Measurements from ENCODE around the gene RAB7A. TPM values are rescaled to one million over a fixed set of nuclear protein-coding genes. Genes with fewer than 3 reads are reported as not detected.

Gene RAB7A
- total and polyA plus RNA-seq, 2 of the 4 experiments (the other 2 are of a cell fraction), result 57.0 to 240 TPM

DNA sequence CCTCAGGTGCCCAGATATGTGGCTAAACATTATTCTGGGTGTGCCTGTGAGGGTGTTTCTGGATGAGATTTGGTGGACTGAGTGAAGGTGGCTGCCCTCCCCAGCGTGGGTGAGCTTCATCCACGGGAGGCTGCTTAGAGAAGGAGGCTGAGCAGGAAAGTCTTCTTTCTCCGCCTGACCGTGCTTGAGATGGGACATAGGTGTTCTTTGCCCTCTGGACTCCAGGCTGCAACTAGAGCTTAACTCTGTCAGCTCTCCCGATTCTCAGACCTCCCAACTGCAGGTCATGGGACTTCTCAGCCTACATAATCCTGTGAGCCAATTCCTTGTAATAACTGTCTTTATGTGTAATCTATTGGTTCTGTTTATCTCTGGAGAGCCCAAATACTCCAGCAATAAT lies 34.1 kb downstream of the RAB7A start:
- H3K9me1 ChIP-seq (ENCODE audit: insufficient read depth, low read length), result peaks cover 21% of the 10 kb centered on the region
- H3K36me3 ChIP-seq (ENCODE audit: control insufficient read depth, insufficient read depth, low read length), result peaks cover 4% of the 10 kb centered on the region; the same call in 1 of the 2 replicates
- no peak overlapping the region for H2BK15ac ChIP-seq (ENCODE audit: low read depth, low read length)
- no peaks in the 10 kb centered on the region for H3K27me3 ChIP-seq (ENCODE audit: control insufficient read depth, insufficient read depth, low read length)
- H3K4ac ChIP-seq (ENCODE audit: low read depth, low read length), result no peak overlapping the region
- H3K23ac ChIP-seq (ENCODE audit: low read depth, low read length), result no peak overlapping the region
- H2AK9ac ChIP-seq (replicated peaks; ENCODE audit: low read depth, low read length, poor library complexity), result no peak overlapping the region
- ATAC-seq (ENCODE audit: low read depth) (no peak), DNase-seq (no peak)
- H4K20me1 ChIP-seq (ENCODE audit: insufficient read depth, low read length), result peaks cover 88% of the 10 kb centered on the region
- no peak overlapping the region for H2AFZ ChIP-seq (replicated peaks; ENCODE audit: low read length, poor library complexity)
- POLR2A ChIA-PET (ENCODE audit: unreplicated experiment), result no interaction called here
- no CpG with 5 or more reads among the region's 5 CpGs for WGBS, 2 experiments (ENCODE audit: extremely low coverage in 2 of 2, insufficient read length in 1 of 2)
- H4K91ac ChIP-seq (ENCODE audit: insufficient read depth, low read depth, low read length), result no peak overlapping the region
- CTCF ChIA-PET, result no interaction called here
- no peak overlapping the region for H2BK120ac ChIP-seq (ENCODE audit: low read depth, low read length)
- in situ Hi-C loops (cut with MboI; ENCODE audit: low sequenced_read_pairs) (no loop called here), intact Hi-C loops (cut with micrococcal nuclease) (no loop called here), dilution Hi-C loops (cut with HindIII; ENCODE audit: low sequenced_read_pairs, unreplicated experiment) (no loop called here)
- H2AK5ac ChIP-seq (ENCODE audit: low read depth, low read length), result no peak overlapping the region
- H2BK20ac ChIP-seq (ENCODE audit: low read depth, low read length), result no peak overlapping the region
- H3K4me1 ChIP-seq (ENCODE audit: control insufficient read depth, insufficient read depth, low read length), result peaks cover 6% of the 10 kb centered on the region
- H4K8ac ChIP-seq (ENCODE audit: low read depth in 2 of 2, low read length in 2 of 2), result no peak overlapping the region
- H3K27ac ChIP-seq (ENCODE audit: insufficient read depth, low read length), result no peak overlapping the region
- H4K5ac ChIP-seq (ENCODE audit: low read depth, low read length), result no peak overlapping the region
- H3K56ac ChIP-seq (ENCODE audit: extremely low read depth, insufficient read depth, low read length), result no peak overlapping the region
- H3K9ac ChIP-seq (ENCODE audit: low read depth, low read length), result no peak overlapping the region
- no peak overlapping the region for H3K14ac ChIP-seq (replicated peaks; ENCODE audit: low read depth, low read length)
- no peak overlapping the region for H2BK5ac ChIP-seq (ENCODE audit: low read depth, low read length, poor library complexity, severe bottlenecking)
- H3K4me2 ChIP-seq (ENCODE audit: low read depth, low read length), result no peak overlapping the region
- BruUV-seq (replicated peaks), result no TSS peak
- TF ChIP-seq MXI1 (IDR thresholded peaks at IDR 0.05; ENCODE audit: borderline replicate concordance, low read depth, low read length) (no peak), POLR2A (IDR thresholded peaks at IDR 0.05; ENCODE audit: low read depth, low read length) (no peak; the same call in 1 of the 2 replicates), MAZ (IDR thresholded peaks at IDR 0.05; ENCODE audit: borderline replicate concordance, low read depth, low read length) (no peak), SMC3 (IDR thresholded peaks at IDR 0.05; ENCODE audit: low read depth, low read length) (no peak), BHLHE40 (IDR thresholded peaks at IDR 0.05; ENCODE audit: low read depth, low read length) (no peak), RAD21 (IDR thresholded peaks at IDR 0.05; ENCODE audit: low read length) (no peak), CEBPB (IDR thresholded peaks at IDR 0.05; ENCODE audit: low read depth, low read length) (no peak), RCOR1 (IDR thresholded peaks at IDR 0.05; ENCODE audit: insufficient replicate concordance, low read length) (no peak), NFE2L2 (IDR thresholded peaks at IDR 0.05; ENCODE audit: low read depth, low read length) (no peak), RFX5 (IDR thresholded peaks at IDR 0.05; ENCODE audit: low read depth, low read length) (no peak), USF2 (IDR thresholded peaks at IDR 0.05; ENCODE audit: low read depth, low read length) (no peak), FOS (IDR thresholded peaks at IDR 0.05; ENCODE audit: low read depth, low read length) (no peak), MAFK (IDR thresholded peaks at IDR 0.05; ENCODE audit: low read depth, low read length) (no peak)
- TF ChIP-seq, protein P1, sequence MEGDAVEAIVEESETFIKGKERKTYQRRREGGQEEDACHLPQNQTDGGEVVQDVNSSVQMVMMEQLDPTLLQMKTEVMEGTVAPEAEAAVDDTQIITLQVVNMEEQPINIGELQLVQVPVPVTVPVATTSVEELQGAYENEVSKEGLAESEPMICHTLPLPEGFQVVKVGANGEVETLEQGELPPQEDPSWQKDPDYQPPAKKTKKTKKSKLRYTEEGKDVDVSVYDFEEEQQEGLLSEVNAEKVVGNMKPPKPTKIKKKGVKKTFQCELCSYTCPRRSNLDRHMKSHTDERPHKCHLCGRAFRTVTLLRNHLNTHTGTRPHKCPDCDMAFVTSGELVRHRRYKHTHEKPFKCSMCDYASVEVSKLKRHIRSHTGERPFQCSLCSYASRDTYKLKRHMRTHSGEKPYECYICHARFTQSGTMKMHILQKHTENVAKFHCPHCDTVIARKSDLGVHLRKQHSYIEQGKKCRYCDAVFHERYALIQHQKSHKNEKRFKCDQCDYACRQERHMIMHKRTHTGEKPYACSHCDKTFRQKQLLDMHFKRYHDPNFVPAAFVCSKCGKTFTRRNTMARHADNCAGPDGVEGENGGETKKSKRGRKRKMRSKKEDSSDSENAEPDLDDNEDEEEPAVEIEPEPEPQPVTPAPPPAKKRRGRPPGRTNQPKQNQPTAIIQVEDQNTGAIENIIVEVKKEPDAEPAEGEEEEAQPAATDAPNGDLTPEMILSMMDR (conservative IDR thresholded peaks at IDR 0.05; ENCODE audit: low read depth, low read length), result no peak
- TF ChIP-seq, protein P2, sequence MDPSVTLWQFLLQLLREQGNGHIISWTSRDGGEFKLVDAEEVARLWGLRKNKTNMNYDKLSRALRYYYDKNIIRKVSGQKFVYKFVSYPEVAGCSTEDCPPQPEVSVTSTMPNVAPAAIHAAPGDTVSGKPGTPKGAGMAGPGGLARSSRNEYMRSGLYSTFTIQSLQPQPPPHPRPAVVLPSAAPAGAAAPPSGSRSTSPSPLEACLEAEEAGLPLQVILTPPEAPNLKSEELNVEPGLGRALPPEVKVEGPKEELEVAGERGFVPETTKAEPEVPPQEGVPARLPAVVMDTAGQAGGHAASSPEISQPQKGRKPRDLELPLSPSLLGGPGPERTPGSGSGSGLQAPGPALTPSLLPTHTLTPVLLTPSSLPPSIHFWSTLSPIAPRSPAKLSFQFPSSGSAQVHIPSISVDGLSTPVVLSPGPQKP (IDR thresholded peaks at IDR 0.05; ENCODE audit: borderline replicate concordance, low read depth, low read length), result no peak
- no peaks in the 10 kb centered on the region for H3K9me3 ChIP-seq (ENCODE audit: control insufficient read depth, insufficient read depth, low read length)
- no peak overlapping the region for H3K18ac ChIP-seq (ENCODE audit: low read depth, low read length)
- H3K79me1 ChIP-seq (ENCODE audit: low read depth in 1 of 2, low read length in 2 of 2), result peaks cover 33 to 81% of the 10 kb centered on the region in 2 experiments
- H3K4me3 ChIP-seq (ENCODE audit: insufficient read depth, low read depth, low read length), result no peak overlapping the region
